Measurements from ENCODE around the gene GRIK4.

The GRIK4 gene

GRCh38 chr11:120819003-120819402 lies 307.5 kb downstream of the GRIK4 start:
- DNase-seq, result no peak

- no peak for DNase-seq
Measured at GRCh38 chr11:120819437-120820365, 308.2 kb downstream of the GRIK4 start.

- DNase-seq, result no peak
Measured at GRCh38 chr11:120823159-120823558, 311.6 kb downstream of the GRIK4 start.

GRCh38 chr11:120824242-120824641 lies 312.7 kb downstream of the GRIK4 start:
- DNase-seq, result no peak

GRCh38 chr11:120827198-120827597 lies 315.6 kb downstream of the GRIK4 start:
- no peak for DNase-seq

GRCh38 chr11:120827820-120828219 lies 316.3 kb downstream of the GRIK4 start:
- DNase-seq, result no peak

GRCh38 chr11:120828847-120829246 lies 317.3 kb downstream of the GRIK4 start:
- no peak for DNase-seq

GRCh38 chr11:120830085-120830620 lies 318.6 kb downstream of the GRIK4 start:
- no peak for DNase-seq

GRCh38 chr11:120832481-120833238 lies 321.1 kb downstream of the GRIK4 start:
- no peak for DNase-seq

- no peak for DNase-seq
Measured at GRCh38 chr11:120834686-120835210, 323.2 kb downstream of the GRIK4 start.

- DNase-seq, result peak; percentile 50 to 58
Measured at GRCh38 chr11:120835601-120836228, 324.2 kb downstream of the GRIK4 start.

GRCh38 chr11:120837696-120838095 lies 326.1 kb downstream of the GRIK4 start:
- no peak for DNase-seq

- no peak for DNase-seq
Measured at GRCh38 chr11:120839201-120839600, 327.7 kb downstream of the GRIK4 start.

- no peak for DNase-seq
Measured at GRCh38 chr11:120839846-120840402, 328.4 kb downstream of the GRIK4 start.

- DNase-seq, result no peak
Measured at GRCh38 chr11:120840661-120841060, 329.1 kb downstream of the GRIK4 start.

- no peak for DNase-seq
Measured at GRCh38 chr11:120841074-120841473, 329.5 kb downstream of the GRIK4 start.

GRCh38 chr11:120842195-120842594 lies 330.6 kb downstream of the GRIK4 start:
- no peak for DNase-seq

GRCh38 chr11:120853435-120853834 lies 341.9 kb downstream of the GRIK4 start:
- no peak for DNase-seq

GRCh38 chr11:120854988-120855387 lies 343.4 kb downstream of the GRIK4 start:
- DNase-seq, result no peak

GRCh38 chr11:120857508-120857907 lies 346.0 kb downstream of the GRIK4 start:
- no peak for DNase-seq

GRCh38 chr11:120858740-120859139 lies 347.2 kb downstream of the GRIK4 start:
- no peak for DNase-seq

GRCh38 chr11:120859552-120860295 lies 348.2 kb downstream of the GRIK4 start:
- DNase-seq, result no peak
